GM19395 (cell line): Measurements from ENCODE around the gene XYLT1.

Experiments
- ATAC-seq: cut with Tn5 transposase; IDR thresholded peaks from one replicate; pipeline ENCODE4 v1.9.1; 2021; ENCODE audit warnings: mild to moderate bottlenecking, moderate library complexity; ENCODE audit not compliant: unreplicated experiment

Gene XYLT1

DNA sequence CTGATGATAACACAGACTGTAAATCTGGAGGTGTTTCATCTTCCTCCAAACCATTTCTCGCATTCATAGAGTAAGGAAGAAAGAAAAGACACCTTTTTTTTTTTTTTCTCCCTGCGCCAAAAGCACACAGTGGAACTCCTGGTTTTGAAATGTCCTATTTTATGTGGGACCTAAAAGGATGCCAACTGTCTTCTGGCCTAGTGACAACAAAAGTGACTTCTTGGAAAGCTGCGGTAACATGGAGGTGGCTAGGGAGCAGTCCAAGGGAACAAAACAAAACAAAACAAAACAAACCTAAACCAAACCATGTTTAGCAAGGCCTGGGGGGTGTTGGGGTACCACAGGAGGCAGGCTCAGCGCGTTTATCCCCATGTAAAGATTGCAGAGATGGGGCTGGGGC lies 174.8 kb downstream of the XYLT1 start:
- ATAC-seq: no peak

DNA sequence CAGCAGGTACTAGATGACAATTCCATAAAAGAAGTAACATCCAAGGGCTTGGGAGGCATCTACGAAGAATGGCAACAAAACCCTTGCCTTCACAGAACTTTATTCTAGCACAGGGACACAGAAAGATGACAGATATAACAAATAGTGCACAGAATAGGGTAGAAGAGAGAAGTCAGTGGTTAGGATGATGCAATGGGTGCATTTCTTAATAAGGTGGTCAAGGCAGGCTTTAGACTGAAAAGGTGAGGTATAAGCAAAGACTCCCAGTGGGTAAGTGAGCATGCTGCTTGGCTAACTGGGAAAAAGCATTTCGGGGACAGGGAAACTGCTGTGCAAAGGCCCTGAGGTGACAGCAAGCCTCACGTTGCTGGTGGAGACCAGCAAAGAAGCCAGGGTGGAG lies 175.9 kb downstream of the XYLT1 start:
- no peak for ATAC-seq

- no peak for ATAC-seq
Observed at GRCh38 chr16:17293813-17294558, 176.8 kb downstream of the XYLT1 start.

GRCh38 chr16:17291289-17291688 lies 179.5 kb downstream of the XYLT1 start:
- ATAC-seq: no peak

DNA sequence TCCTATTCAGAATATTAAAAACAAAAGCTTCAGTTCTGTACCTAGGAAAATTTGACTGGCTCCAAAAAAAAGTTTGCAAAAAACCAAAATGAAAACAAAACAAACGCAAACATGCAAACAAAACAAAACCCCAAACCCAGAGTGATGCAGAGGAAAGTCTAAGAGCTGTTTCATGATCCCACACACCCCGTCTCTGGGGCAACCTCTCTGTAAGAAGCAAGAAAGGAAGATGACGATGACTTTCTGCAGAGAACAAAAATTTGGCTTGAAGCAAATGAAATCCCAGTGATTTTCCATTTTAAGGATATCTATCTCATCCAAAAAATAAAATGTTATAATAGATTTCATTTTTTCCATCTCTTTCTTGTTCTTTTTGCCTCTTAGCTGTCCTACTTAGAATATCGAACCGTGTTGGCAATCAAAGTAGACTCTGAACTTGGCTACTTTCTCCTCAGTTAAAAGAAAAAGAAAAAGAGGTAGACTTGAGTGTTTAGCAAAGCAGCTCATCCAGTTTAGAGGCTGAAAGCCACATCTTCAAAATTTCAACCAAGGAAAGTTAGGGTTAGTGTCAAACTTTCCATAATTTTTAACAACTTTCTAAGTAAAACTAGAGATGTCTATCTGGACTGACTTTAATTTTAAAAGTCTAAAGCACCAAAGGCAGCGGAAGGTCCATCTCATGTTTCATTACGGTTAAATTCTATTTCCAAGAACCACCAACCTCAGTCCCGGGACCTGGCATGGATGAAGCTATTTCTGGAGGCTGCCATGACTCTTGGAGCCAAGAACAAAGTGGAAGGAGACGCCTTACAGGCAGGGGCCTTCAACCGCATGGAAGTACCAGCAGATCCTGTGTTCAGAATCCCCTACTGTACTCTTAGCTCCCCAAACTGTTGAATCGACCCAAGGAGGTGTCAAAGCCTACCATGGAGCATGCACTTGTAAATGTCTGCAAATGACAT lies 180.8 kb downstream of the XYLT1 start:
- ATAC-seq: no peak

- no peak for ATAC-seq
Observed at GRCh38 chr16:17289050-17289449, 181.7 kb downstream of the XYLT1 start.

DNA sequence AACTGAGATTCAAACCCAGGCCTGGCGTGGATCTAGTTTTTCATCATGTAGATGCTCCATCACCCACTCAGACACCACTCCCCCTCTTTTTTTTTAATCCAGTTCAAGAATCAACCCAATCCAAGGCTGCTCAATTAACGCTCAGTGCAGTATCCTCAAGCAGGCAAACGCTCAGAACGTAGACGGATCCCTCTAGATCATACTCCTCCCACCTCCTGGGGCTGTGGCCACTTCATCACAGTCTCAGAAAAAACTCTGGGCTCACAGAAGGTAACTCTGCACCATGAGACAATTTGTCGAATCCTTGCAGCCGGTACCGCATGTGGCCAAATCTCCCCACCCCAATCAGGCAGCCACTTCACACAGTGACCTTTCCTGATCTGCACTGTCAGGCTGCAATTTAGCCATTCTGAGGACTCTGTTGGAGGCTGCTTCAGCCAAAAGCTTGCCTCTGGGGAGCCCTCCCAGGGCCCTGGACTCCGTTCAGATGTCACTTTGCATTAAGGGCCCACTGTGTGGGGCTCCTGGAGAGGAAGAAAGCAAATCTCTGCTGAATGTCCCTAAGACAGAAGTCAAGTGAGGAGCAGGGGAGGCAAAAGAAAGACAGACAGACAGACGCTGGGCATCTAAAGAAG lies 183.5 kb downstream of the XYLT1 start:
- ATAC-seq: no peak

DNA sequence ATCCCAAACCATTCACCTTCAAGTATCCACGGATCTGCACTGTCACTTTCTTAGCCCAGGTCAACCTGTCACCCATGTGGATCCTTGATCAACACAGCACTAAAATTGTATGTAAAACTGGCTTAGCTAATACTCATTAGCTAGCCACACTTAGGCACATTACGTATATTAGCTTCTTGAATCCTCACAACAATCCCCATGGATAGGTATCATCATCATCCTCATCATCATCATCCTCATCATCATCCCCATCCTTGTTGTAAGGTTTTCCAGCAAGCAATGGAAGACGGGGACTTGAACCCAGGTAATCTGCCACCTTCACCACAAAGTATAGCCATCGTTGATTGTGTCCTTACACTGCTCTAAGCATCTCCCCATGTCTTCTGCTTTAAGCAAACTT lies 184.3 kb downstream of the XYLT1 start:
- no peak for ATAC-seq

DNA sequence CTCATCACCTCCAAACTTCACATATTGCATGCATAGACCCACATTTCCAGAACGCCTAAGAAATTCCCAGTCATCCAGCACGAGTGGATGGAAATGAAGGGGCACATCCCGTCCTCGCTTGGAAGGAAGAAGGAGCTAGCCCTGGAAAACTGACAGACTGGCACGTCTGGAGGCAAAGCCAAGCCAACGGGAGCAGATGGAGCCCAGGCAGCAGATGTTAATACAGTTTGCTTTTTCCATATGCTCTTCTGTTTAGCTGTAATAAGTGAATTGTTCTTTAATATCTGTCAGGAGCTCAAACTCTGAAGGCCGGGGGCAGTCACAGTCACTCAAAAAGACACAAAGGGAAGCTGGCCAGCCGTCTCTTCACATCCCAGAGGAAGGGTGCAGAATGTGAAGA lies 187.7 kb downstream of the XYLT1 start:
- no peak for ATAC-seq

DNA sequence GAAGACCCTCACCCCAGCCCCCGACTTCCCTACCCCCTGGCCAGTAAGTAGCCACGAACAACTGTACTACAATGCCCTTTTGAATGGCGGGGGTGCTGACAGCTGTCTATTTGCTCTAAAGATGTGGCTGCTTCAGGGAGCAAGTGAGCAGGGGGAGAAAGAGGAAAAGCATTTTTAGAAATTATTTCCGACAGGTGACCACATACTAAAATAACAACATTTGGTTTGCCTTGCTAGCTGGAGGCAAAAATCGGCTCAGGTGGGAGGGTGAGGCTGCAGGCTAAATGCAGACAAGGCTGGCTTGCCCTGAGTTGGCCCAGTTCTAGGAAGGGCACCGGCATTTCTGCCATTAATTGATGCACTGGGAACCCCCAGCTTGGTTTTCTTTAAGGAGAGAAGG lies 188.5 kb downstream of the XYLT1 start:
- ATAC-seq: no peak

GRCh38 chr16:17281052-17281451 lies 189.7 kb downstream of the XYLT1 start:
- no peak for ATAC-seq

- ATAC-seq: no peak
Observed at GRCh38 chr16:17278988-17279387, 191.8 kb downstream of the XYLT1 start.

DNA sequence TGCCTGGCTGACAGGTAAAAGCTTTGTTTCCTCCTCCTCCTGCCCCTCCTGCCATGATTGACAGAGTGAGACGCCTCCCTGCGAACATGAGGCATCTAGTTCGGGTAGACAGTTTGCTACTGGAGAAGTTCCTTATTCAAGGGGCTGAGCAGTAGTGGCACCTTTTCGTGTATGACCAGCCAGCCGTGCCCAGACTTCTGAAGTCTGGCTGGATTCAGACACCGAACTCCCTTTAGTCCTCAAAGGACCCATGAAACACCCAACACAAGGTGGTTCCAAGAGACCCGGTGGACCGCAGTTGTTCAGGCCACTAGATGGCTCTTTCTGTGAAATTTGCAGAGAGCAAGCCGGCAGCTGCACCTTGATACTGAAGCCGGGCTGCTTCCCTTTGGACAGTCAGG lies 192.8 kb downstream of the XYLT1 start:
- ATAC-seq: no peak

DNA sequence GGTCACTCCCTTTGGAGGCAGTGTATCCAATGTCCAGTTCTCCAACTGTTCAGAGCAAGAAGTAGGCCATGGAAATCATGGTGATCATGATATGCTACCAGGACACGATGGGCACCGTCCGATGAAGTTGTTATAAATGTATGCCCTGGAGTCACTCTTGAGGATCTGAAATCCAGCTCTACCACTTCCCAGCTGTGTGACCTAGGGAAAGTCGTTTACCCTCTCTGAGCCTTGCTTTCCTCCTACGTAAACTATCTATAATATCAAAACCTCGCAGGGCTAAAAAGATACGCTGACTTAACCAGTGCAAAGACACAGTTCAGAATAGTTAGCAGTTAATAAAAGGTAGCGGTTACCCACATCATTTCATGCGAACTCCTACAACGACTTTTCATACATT lies 194.2 kb downstream of the XYLT1 start:
- ATAC-seq: no peak

DNA sequence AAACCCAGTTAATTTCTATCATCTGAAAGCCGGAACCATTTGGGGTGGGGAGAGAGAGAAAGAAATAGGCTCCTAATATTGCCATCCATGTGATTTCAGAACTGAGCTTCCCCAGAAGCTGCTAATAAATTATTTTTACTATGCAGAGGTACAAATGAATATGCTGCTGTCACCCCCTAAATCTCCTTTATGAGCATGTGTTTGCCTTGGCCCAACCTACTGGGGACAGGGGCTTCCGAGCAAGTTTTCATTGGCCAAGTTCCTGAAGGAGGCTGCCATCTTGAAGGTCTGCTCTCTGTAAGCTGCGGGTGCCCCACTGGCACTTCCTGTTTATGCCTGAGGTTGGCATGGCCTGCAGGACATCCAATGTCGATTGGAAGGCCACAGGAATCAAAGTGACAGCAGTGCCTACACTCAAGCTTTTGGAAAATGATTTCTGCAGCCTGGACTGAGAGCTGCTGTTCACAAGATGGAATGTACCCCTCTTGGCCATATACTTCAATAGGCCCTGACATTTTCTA lies 194.7 kb downstream of the XYLT1 start:
- no peak for ATAC-seq

DNA sequence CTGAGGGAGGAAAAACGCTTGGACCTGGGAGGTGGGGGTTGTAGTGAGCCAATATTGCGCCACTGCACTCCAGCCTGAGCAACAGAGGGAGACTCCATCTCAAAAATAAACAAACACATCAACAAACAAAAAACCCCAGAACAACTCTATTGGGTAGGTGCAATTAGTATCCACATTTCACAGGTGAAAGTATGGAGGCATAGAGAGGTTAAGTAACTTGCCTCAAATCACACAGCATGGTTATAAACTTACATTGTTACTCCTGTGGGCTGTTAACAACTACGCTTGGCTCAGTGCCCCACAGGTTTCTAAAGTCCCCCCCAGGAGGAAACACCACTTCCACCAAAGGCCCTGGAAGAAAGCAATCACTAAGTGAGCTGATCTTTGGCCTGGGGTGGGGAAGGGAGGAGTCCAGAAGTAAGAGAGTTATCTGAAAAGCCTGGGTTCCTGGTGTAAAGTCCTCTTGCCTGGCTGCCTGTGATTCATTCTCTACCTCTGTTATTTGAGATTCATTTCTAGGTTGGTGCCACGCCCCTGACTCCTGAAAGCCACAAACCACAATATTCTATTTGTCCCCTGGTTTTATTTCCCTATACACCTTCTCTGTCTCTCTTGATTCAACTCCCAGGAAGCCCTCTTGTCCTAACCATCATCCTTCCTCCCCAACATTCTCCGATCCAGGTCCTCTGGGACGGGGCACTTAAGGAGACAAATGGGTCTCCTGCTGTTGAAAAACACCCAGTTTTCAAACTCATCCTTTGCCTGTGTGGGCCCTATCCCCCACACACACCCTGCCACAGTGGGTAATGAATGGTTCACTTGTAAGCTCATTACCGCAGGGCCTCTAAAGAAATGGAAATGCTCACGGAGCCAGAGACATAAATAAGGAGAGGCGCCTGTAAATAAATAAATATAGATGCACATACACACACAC lies 195.4 kb downstream of the XYLT1 start:
- no peak for ATAC-seq

- no peak for ATAC-seq
Observed at GRCh38 chr16:17273142-17273561, 197.6 kb downstream of the XYLT1 start.

DNA sequence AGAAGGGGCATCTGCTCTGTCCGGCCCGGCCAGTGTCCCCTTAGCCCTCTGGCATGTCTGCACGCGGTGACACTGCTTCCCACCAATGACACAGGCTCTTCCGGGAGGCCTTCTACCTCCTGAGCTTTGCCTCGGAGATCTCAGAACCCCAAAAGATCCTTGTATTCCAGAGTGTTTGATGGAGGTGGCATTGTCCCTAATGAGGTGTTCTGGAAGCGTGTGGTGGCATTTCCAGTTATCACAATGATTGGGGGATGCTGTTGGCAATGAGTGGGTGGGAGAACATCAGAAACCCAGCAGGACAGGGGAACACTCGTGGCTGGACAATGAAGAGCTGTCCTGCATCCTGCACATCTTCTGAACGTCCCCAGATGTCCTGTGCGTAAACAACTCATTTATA lies 198.0 kb downstream of the XYLT1 start:
- no peak for ATAC-seq

- ATAC-seq: no peak
Observed at GRCh38 chr16:17271687-17272086, 199.1 kb downstream of the XYLT1 start.

DNA sequence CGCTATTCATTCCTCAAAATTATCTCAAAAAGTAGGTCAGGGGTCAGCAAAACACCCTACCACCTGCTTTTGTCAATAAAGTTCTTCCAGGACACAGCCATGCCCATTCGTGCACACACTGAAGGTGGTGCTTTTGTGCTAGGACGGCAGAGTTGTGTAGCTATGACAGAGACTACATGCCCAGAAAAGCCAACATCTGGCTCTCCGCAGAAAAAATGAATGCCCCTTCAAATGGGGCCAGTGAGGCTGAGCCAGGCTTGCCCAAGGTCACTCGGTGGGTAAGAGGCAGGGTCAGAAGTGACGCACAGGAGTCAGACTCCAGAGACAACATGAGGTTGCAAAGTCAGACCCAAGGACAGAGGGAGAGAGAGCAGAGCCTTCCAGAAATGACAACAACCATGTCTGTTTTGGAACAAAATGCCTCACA lies 200.1 kb downstream of the XYLT1 start:
- ATAC-seq: no peak
